Measurements from ENCODE around the gene LRRFIP1.

LRRFIP1 gene

GRCh38 chr2:237798236-237799059, 171.1 kb downstream of the LRRFIP1 start, which contains the start of gene RBM44:
TSS of gene RBM44 (plus strand) at chr2:237798779. CDS start at chr2:237813610, 14,831 bp downstream.
- no peak for DNase-seq

- no peak for DNase-seq
Observed at GRCh38 chr2:237799060-237799428, 171.7 kb downstream of the LRRFIP1 start.

GRCh38 chr2:237801466-237801865, 174.1 kb downstream of the LRRFIP1 start:
- no peak for DNase-seq

- no peak for DNase-seq
Observed at GRCh38 chr2:237806334-237806733, 178.9 kb downstream of the LRRFIP1 start.

GRCh38 chr2:237815637-237816036, 188.2 kb downstream of the LRRFIP1 start:
- DNase-seq, result no peak

GRCh38 chr2:237816531-237816930, 189.1 kb downstream of the LRRFIP1 start:
- no peak for DNase-seq

GRCh38 chr2:237818066-237818473, 190.7 kb downstream of the LRRFIP1 start:
- DNase-seq, result no peak

- no peak for DNase-seq
Observed at GRCh38 chr2:237819231-237819630, 191.8 kb downstream of the LRRFIP1 start.

- DNase-seq, result no peak
Observed at GRCh38 chr2:237820421-237820820, 193.0 kb downstream of the LRRFIP1 start.

GRCh38 chr2:237823544-237823943, 196.2 kb downstream of the LRRFIP1 start:
- DNase-seq, result no peak

- DNase-seq, result no peak
Observed at GRCh38 chr2:237824085-237824484, 196.7 kb downstream of the LRRFIP1 start.

- DNase-seq, result no peak
Observed at GRCh38 chr2:237827421-237827987, 200.1 kb downstream of the LRRFIP1 start.
